ENCODE results near the gene RNFT2. TPM values are rescaled to one million over a fixed set of nuclear protein-coding genes. Genes with fewer than 3 reads are reported as not detected.

Gene RNFT2
- total RNA-seq, 1 donor from 2014 or later, result 10.1 TPM

- Mint-ChIP-seq H3K4me3 (no peak overlapping the region), H3K27me3 (peaks cover 31% of the 10 kb centered on the region), H3K36me3 (ENCODE audit: low read depth) (no peaks in the 10 kb centered on the region), H3K4me1 (peaks cover 4% of the 10 kb centered on the region), H3K9me3 (no peaks in the 10 kb centered on the region), H3K27ac (no peak overlapping the region)
- DNase-seq, result no peak
- intact Hi-C loops (cut with micrococcal nuclease), result no loop called here
These were observed 124.1 kb downstream of the RNFT2 start for GRCh38 chr12:116862167-116862566.

- peak; percentile 60 for DNase-seq
- no peak overlapping the region for H3K27ac Mint-ChIP-seq
- peaks cover 21% of the 10 kb centered on the region for H3K27me3 Mint-ChIP-seq
- H3K36me3 Mint-ChIP-seq (ENCODE audit: low read depth), result no peaks in the 10 kb centered on the region
- no peaks in the 10 kb centered on the region for H3K9me3 Mint-ChIP-seq
- peaks cover 4% of the 10 kb centered on the region for H3K4me1 Mint-ChIP-seq
- intact Hi-C loops (cut with micrococcal nuclease), result no loop called here
- no peak overlapping the region for H3K4me3 Mint-ChIP-seq
These were observed 125.2 kb downstream of the RNFT2 start for GRCh38 chr12:116863275-116863767.

GRCh38 chr12:116864371-116865160 lies 126.5 kb downstream of the RNFT2 start:
- Mint-ChIP-seq H3K9me3 (no peaks in the 10 kb centered on the region), H3K4me3 (no peak overlapping the region), H3K4me1 (peaks cover 4% of the 10 kb centered on the region), H3K27me3 (peaks cover 17% of the 10 kb centered on the region), H3K27ac (no peak overlapping the region), H3K36me3 (ENCODE audit: low read depth) (no peaks in the 10 kb centered on the region)
- intact Hi-C loops (cut with micrococcal nuclease), result no loop called here
- DNase-seq, result no peak

GRCh38 chr12:116867523-116867922 lies 129.4 kb downstream of the RNFT2 start:
- Mint-ChIP-seq H3K4me3 (no peak overlapping the region), H3K36me3 (ENCODE audit: low read depth) (no peaks in the 10 kb centered on the region), H3K9me3 (no peaks in the 10 kb centered on the region), H3K27me3 (peaks cover 6% of the 10 kb centered on the region), H3K4me1 (no peaks in the 10 kb centered on the region), H3K27ac (no peak overlapping the region)
- DNase-seq, result no peak
- intact Hi-C loops (cut with micrococcal nuclease), result no loop called here

- H3K27ac Mint-ChIP-seq, result no peak overlapping the region
- H3K4me3 Mint-ChIP-seq, result no peak overlapping the region
- DNase-seq, result no peak
- peaks cover 8% of the 10 kb centered on the region for H3K9me3 Mint-ChIP-seq
- H3K36me3 Mint-ChIP-seq (ENCODE audit: low read depth), result no peaks in the 10 kb centered on the region
- H3K27me3 Mint-ChIP-seq, result peaks cover 17% of the 10 kb centered on the region
- intact Hi-C loops (cut with micrococcal nuclease), result no loop called here
- H3K4me1 Mint-ChIP-seq, result peaks cover 5% of the 10 kb centered on the region
These were observed 132.2 kb downstream of the RNFT2 start for GRCh38 chr12:116870306-116870705.

GRCh38 chr12:116874324-116874995 lies 136.3 kb downstream of the RNFT2 start:
- Mint-ChIP-seq H3K36me3 (ENCODE audit: low read depth) (no peaks in the 10 kb centered on the region), H3K27ac (no peak overlapping the region), H3K27me3 (peaks cover 53% of the 10 kb centered on the region), H3K4me3 (no peak overlapping the region), H3K4me1 (peaks cover 15% of the 10 kb centered on the region), H3K9me3 (peaks cover 8% of the 10 kb centered on the region)
- intact Hi-C loops (cut with micrococcal nuclease), result no loop called here
- DNase-seq, result no peak

- no peak overlapping the region for H3K4me3 Mint-ChIP-seq
- peaks cover 26% of the 10 kb centered on the region for H3K4me1 Mint-ChIP-seq
- no peak overlapping the region for H3K27ac Mint-ChIP-seq
- DNase-seq, result no peak
- peaks cover 65% of the 10 kb centered on the region for H3K27me3 Mint-ChIP-seq
- peaks cover 8% of the 10 kb centered on the region for H3K9me3 Mint-ChIP-seq
- intact Hi-C loops (cut with micrococcal nuclease), result no loop called here
- no peaks in the 10 kb centered on the region for H3K36me3 Mint-ChIP-seq (ENCODE audit: low read depth)
These were observed 138.2 kb downstream of the RNFT2 start for GRCh38 chr12:116876151-116876869.

GRCh38 chr12:116878567-116879508 lies 140.7 kb downstream of the RNFT2 start:
- Mint-ChIP-seq H3K4me1 (peaks cover 27% of the 10 kb centered on the region), H3K36me3 (ENCODE audit: low read depth) (no peaks in the 10 kb centered on the region), H3K27me3 (peaks cover 83% of the 10 kb centered on the region), H3K9me3 (peaks cover 8% of the 10 kb centered on the region), H3K27ac (peak overlapping the region; percentile 3), H3K4me3 (peak overlapping the region; percentile 62)
- no peak for DNase-seq
- intact Hi-C loops (cut with micrococcal nuclease), result no loop called here

- intact Hi-C loops (cut with micrococcal nuclease), result no loop called here
- peak overlapping the region; percentile 76 for H3K4me3 Mint-ChIP-seq
- peaks cover 25% of the 10 kb centered on the region for H3K4me1 Mint-ChIP-seq
- H3K27me3 Mint-ChIP-seq, result peaks cover 83% of the 10 kb centered on the region
- no peak overlapping the region for H3K27ac Mint-ChIP-seq
- peaks cover 2% of the 10 kb centered on the region for H3K9me3 Mint-ChIP-seq
- H3K36me3 Mint-ChIP-seq (ENCODE audit: low read depth), result no peaks in the 10 kb centered on the region
- peak; percentile 62 for DNase-seq
These were observed 141.5 kb downstream of the RNFT2 start for GRCh38 chr12:116879509-116880212.

- Mint-ChIP-seq H3K27ac (peak overlapping the region; percentile 22), H3K9me3 (no peaks in the 10 kb centered on the region), H3K36me3 (ENCODE audit: low read depth) (no peaks in the 10 kb centered on the region), H3K4me1 (peaks cover 25% of the 10 kb centered on the region), H3K4me3 (peak overlapping the region; percentile 76), H3K27me3 (peaks cover 86% of the 10 kb centered on the region)
- intact Hi-C loops (cut with micrococcal nuclease), result no loop called here
- DNase-seq, result no peak
These were observed 142.2 kb downstream of the RNFT2 start for GRCh38 chr12:116880213-116880816.

- Mint-ChIP-seq H3K4me3 (peak overlapping the region; percentile 76), H3K4me1 (peaks cover 25% of the 10 kb centered on the region), H3K27ac (peak overlapping the region; percentile 22), H3K36me3 (ENCODE audit: low read depth) (no peaks in the 10 kb centered on the region), H3K9me3 (no peaks in the 10 kb centered on the region), H3K27me3 (peaks cover 84% of the 10 kb centered on the region)
- intact Hi-C loops (cut with micrococcal nuclease), result no loop called here
- peak; percentile 78 for DNase-seq
These were observed 142.8 kb downstream of the RNFT2 start for GRCh38 chr12:116880817-116881324.

- H3K36me3 Mint-ChIP-seq (ENCODE audit: low read depth), result no peaks in the 10 kb centered on the region
- H3K9me3 Mint-ChIP-seq, result no peaks in the 10 kb centered on the region
- intact Hi-C loops (cut with micrococcal nuclease), result no loop called here
- peaks cover 25% of the 10 kb centered on the region for H3K4me1 Mint-ChIP-seq
- peak within 1 kb of the TSS; percentile 22 for H3K27ac Mint-ChIP-seq
- H3K27me3 Mint-ChIP-seq, result peaks cover 79% of the 10 kb centered on the region
- DNase-seq, result no peak
- peak within 1 kb of the TSS; percentile 76 for H3K4me3 Mint-ChIP-seq
These were observed 143.3 kb downstream of the RNFT2 start, which contains the start of gene HRK for GRCh38 chr12:116881325-116881876. HRK (minus strand) TSS chr12:116881441; CDS start chr12:116881307, 134 bp downstream.

All from activated CD4-positive, alpha-beta T cell treated with anti-CD3 and anti-CD28 coated beads, Interleukin-2, amount 10 ng/mL, durations not matched to agents 24 days and 14 days (primary cell).